Fibroblast of lung (primary cell): ENCODE results near the gene RIMS1. TPM values are rescaled to one million over a fixed set of nuclear protein-coding genes. Genes with fewer than 3 reads are reported as not detected.
A peak's percentile ranks its signal among the peaks of the same experiment; 100 is the strongest.

ENCODE experiments used
- DNase-seq, 2 donors: peaks; one replicate each; pipeline versions ENCODE4 v3.0.0 to v3.0.0-alpha.2; 2010; ENCODE audit warnings: low read depth in 2 of 2
- H2AFZ ChIP-seq: 2 replicates; pipeline ENCODE4 v1.5.1; 2012; ENCODE audit warnings: low read length, control low read depth, inconsistent platforms
- H3K27ac ChIP-seq: 2 replicates; pipeline ENCODE4 v1.5.1; 2011; ENCODE audit warnings: low read length, control low read depth; ENCODE audit not compliant: insufficient read depth
- H3K27me3 ChIP-seq: 2 replicates; pipeline ENCODE4 v1.5.1; 2011; ENCODE audit warnings: mild to moderate bottlenecking, low read length; ENCODE audit not compliant: control insufficient read depth, insufficient read depth
- H3K36me3 ChIP-seq: 2 replicates; pipeline ENCODE4 v1.5.1; 2011; ENCODE audit warnings: low read length; ENCODE audit not compliant: control insufficient read depth, insufficient read depth
- H3K4me1 ChIP-seq: 2 replicates; pipeline ENCODE4 v1.5.1; 2011; ENCODE audit warnings: low read length; ENCODE audit not compliant: control insufficient read depth, insufficient read depth; ENCODE audit errors: extremely low read depth
- H3K4me2 ChIP-seq: 2 replicates; pipeline ENCODE4 v1.5.1; 2011; ENCODE audit warnings: low read length, control low read depth; ENCODE audit not compliant: insufficient read depth; ENCODE audit errors: extremely low read depth
- H3K4me3 ChIP-seq, 4 experiments: fragments of 200-600 bp in 1 of 4; sonication (generic) in 1 of 4; replicated peaks in 1 of 4; 2 replicates each; pipeline ENCODE4 v1.5.1; 2011 to 2016; ENCODE audit warnings: low read length in 4 of 4, low read depth in 3 of 4, mild to moderate bottlenecking in 3 of 4, control low read depth in 2 of 4, inconsistent platforms in 1 of 4, mixed read lengths in 1 of 4; ENCODE audit not compliant: insufficient read depth in 1 of 4; ENCODE audit errors: control extremely low read depth in 1 of 4
- H3K79me2 ChIP-seq: 2 replicates; pipeline ENCODE4 v1.5.1; 2012; ENCODE audit warnings: mild to moderate bottlenecking, low read length, inconsistent platforms; ENCODE audit not compliant: control insufficient read depth, insufficient read depth
- H3K9ac ChIP-seq: 2 replicates; pipeline ENCODE4 v1.5.1; 2011; ENCODE audit warnings: mild to moderate bottlenecking, low read length, control low read depth; ENCODE audit not compliant: insufficient read depth
- H3K9me3 ChIP-seq: 2 replicates; pipeline ENCODE4 v1.5.1; 2012; ENCODE audit warnings: low read depth, low read length; ENCODE audit not compliant: control insufficient read depth, insufficient read depth
- H4K20me1 ChIP-seq: 2 replicates; pipeline ENCODE4 v1.5.1; 2011; ENCODE audit warnings: low read length; ENCODE audit not compliant: control insufficient read depth, insufficient read depth; ENCODE audit errors: extremely low read depth
- EZH2 ChIP-seq: IDR thresholded peaks from 2 replicates; pipeline ENCODE4 v1.5.1; 2012; ENCODE audit warnings: low read length, control low read depth, mild to moderate bottlenecking; ENCODE audit errors: missing control alignments
- polyA plus RNA-seq, 2 donors: library from polyadenylated mRNA; depleted of rRNA in 1 of 2; stranded (reverse) in 1 of 2; unstranded in 1 of 2; fragments of >200 nt; gene quantifications; 2 replicates each; pipeline ENCODE4 v1.2.1, GENCODE V29; 2011 to 2012; ENCODE audit warnings: missing spikeins in 1 of 2
- total RNA-seq: library from RNA; depleted of rRNA; stranded (reverse); fragments of >200 nt; gene quantifications from 2 replicates; pipeline ENCODE4 v1.2.1, GENCODE V29; 2014
- TF ChIP-seq, protein P1 (sequence below), 2 donors: IDR thresholded peaks in 1 of 2; conservative IDR thresholded peaks in 1 of 2; 1 replicate in 1 of 2; 2 replicates in 1 of 2; pipeline ENCODE4 v1.5.1; 2011 to 2012; ENCODE audit warnings: low read length in 2 of 2, control low read depth in 1 of 2, inconsistent platforms in 1 of 2, low read depth in 1 of 2, mild to moderate bottlenecking in 1 of 2

The RIMS1 gene
- total and polyA plus RNA-seq, 2 donors (not counting 1 experiment from before 2014, with no cell fraction given), result 1.1 to 2.3 TPM

DNA sequence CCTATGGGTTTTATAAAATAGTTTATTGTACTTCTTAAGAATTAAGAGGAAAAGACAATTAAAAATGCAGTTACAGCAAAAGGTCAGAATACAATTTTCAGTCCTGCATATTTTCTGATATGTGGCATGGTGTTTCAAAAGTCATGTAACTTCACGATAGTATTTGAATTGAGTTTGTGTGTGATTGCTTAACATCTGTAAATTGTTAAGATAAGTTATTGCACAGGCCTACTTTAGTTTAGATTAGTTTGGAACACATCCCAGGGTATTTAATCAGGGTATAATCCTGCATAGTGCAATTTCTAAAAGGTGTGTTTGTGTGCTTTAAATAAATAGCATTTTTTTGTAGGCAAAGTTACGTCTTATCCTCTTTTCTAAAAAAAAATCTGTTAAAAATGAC, 289.6 kb downstream of the RIMS1 start:
- Histone ChIP-seq H2AFZ (no peak overlapping the region), H3K27me3 (no peaks in the 10 kb centered on the region), H3K4me3 (no peak overlapping the region), H3K36me3 (no peaks in the 10 kb centered on the region), H3K4me1 (no peaks in the 10 kb centered on the region), H3K9me3 (no peaks in the 10 kb centered on the region), H3K4me2 (no peak overlapping the region), H4K20me1 (no peaks in the 10 kb centered on the region), H3K27ac (no peak overlapping the region), H3K9ac (no peak overlapping the region), H3K79me2 (no peaks in the 10 kb centered on the region)
- TF ChIP-seq, protein P1, sequence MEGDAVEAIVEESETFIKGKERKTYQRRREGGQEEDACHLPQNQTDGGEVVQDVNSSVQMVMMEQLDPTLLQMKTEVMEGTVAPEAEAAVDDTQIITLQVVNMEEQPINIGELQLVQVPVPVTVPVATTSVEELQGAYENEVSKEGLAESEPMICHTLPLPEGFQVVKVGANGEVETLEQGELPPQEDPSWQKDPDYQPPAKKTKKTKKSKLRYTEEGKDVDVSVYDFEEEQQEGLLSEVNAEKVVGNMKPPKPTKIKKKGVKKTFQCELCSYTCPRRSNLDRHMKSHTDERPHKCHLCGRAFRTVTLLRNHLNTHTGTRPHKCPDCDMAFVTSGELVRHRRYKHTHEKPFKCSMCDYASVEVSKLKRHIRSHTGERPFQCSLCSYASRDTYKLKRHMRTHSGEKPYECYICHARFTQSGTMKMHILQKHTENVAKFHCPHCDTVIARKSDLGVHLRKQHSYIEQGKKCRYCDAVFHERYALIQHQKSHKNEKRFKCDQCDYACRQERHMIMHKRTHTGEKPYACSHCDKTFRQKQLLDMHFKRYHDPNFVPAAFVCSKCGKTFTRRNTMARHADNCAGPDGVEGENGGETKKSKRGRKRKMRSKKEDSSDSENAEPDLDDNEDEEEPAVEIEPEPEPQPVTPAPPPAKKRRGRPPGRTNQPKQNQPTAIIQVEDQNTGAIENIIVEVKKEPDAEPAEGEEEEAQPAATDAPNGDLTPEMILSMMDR (conservative IDR thresholded peaks at IDR 0.05 in 1 of 2, IDR thresholded peaks at IDR 0.05 in 1 of 2; ENCODE audit: low read depth in 1 of 2, low read length in 2 of 2), result no peak
- TF ChIP-seq EZH2, result no peak
- peak in 1 of 2 donors; percentile 51 for DNase-seq

DNA sequence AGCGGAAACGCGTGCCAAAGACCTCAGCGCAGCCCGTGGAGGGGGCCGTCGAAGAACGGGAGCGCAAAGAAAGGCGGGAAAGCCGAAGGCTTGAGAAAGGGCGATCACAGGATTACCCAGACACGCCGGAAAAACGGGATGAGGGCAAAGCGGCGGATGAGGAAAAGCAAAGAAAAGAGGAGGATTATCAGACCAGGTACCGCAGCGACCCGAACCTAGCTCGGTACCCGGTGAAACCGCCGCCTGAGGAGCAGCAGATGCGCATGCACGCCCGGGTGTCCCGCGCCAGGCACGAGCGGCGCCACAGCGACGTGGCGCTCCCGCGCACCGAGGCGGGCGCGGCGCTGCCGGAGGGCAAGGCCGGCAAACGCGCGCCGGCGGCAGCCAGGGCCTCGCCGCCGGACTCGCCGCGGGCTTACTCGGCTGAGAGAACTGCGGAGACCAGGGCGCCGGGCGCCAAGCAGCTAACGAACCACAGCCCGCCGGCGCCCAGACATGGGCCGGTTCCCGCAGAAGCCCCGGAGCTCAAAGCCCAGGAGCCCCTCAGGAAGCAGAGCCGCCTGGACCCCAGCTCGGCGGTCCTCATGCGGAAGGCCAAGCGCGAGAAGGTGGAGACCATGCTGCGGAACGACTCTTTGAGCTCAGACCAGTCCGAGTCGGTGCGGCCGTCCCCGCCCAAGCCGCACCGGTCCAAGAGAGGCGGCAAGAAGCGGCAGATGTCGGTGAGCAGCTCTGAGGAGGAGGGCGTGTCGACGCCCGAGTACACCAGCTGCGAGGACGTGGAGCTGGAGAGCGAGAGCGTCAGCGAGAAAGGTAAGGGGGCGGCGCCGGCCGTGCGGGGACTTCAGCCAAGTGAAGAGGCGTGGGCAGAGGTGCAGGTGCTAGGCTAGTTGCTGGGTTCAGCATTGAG, 296.2 kb downstream of the RIMS1 start:
- no peaks in the 10 kb centered on the region for H3K36me3 ChIP-seq
- H3K9me3 ChIP-seq, result no peaks in the 10 kb centered on the region
- peak overlapping the region; percentile 87 for H2AFZ ChIP-seq
- peak overlapping the region; percentile 52 to 65 (median 58) for H3K4me3 ChIP-seq
- TF ChIP-seq, protein P1 (conservative IDR thresholded peaks at IDR 0.05 in 1 of 2, IDR thresholded peaks at IDR 0.05 in 1 of 2; ENCODE audit: low read depth in 1 of 2, low read length in 2 of 2), result no peak
- TF ChIP-seq EZH2, result peak; percentile 68
- no peaks in the 10 kb centered on the region for H3K79me2 ChIP-seq
- no peaks in the 10 kb centered on the region for H3K4me1 ChIP-seq
- H3K27ac ChIP-seq, result no peak overlapping the region
- peaks cover 5% of the 10 kb centered on the region for H3K27me3 ChIP-seq
- H3K9ac ChIP-seq, result peak overlapping the region; percentile 39
- no peaks in the 10 kb centered on the region for H4K20me1 ChIP-seq
- DNase-seq, result peak; percentile 18 to 60
- H3K4me2 ChIP-seq, result peak overlapping the region; percentile 96

DNA sequence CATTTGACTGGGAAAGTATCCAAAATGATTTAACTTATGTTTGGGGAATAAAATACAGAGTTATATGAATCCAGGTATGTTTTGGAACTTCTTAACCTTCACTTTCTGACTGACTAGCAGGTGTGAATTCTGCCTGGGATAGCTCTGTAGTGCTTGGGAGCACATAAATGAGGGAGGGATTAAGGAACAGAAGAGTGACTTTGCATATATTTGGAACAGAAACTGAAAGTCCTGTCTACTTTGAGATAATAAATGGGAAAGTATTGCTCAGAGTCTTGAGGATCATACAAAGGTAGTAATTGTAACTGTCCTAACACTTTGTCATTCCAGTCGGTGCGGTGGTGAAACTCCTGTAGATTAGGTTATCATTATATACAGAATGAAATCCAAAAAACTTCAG, 317.6 kb downstream of the RIMS1 start:
- H3K4me3 ChIP-seq, result no peak overlapping the region
- H3K4me2 ChIP-seq, result no peak overlapping the region
- no peaks in the 10 kb centered on the region for H3K27me3 ChIP-seq
- H3K4me1 ChIP-seq, result no peaks in the 10 kb centered on the region
- H3K9ac ChIP-seq, result no peak overlapping the region
- H3K79me2 ChIP-seq, result no peaks in the 10 kb centered on the region
- H4K20me1 ChIP-seq, result no peaks in the 10 kb centered on the region
- TF ChIP-seq EZH2, result no peak
- TF ChIP-seq, protein P1 (conservative IDR thresholded peaks at IDR 0.05 in 1 of 2, IDR thresholded peaks at IDR 0.05 in 1 of 2; ENCODE audit: low read depth in 1 of 2, low read length in 2 of 2), result no peak
- H3K9me3 ChIP-seq, result no peaks in the 10 kb centered on the region
- no peak overlapping the region for H3K27ac ChIP-seq
- H3K36me3 ChIP-seq, result no peaks in the 10 kb centered on the region
- no peak overlapping the region for H2AFZ ChIP-seq
- no peak for DNase-seq
